ENCODE data around the gene FMN1. TPM values are rescaled to one million over a fixed set of nuclear protein-coding genes. Genes with fewer than 3 reads are reported as not detected.

FMN1 gene
- total and polyA plus RNA-seq, 2 of the 8 experiments (the other 6 are each of a cell fraction or from before 2014, with no cell fraction given): 0.27 to 3.7 TPM

- TF ChIP-seq SRF (IDR thresholded peaks at IDR 0.05; ENCODE audit: low read depth, low read length) (no peak), TCF12 (IDR thresholded peaks at IDR 0.05; ENCODE audit: low read depth, low read length) (no peak), CHD2 (IDR thresholded peaks at IDR 0.05; ENCODE audit: low read length) (no peak), CBX8 (IDR thresholded peaks at IDR 0.05; ENCODE audit: borderline replicate concordance, low read depth, low read length) (no peak), RAD21 (IDR thresholded peaks at IDR 0.05 in 1 of 2, conservative IDR thresholded peaks at IDR 0.05 in 1 of 2; ENCODE audit: low read depth in 2 of 2, low read length in 2 of 2) (no peak), SIRT6 (IDR thresholded peaks at IDR 0.05; ENCODE audit: low read length) (no peak), POLR2A (IDR thresholded peaks at IDR 0.05; ENCODE audit: control extremely low read depth in 1 of 2, low read depth in 2 of 2, low read length in 2 of 2) (no peak)
These were observed 125.4 kb downstream of the FMN1 start (continued) for GRCh38 chr15:33069161-33069560.
